IMR-90 (cell line): Measurements from ENCODE around the gene PCDHGA5.

Experiments used
- BHLHE40 ChIP-seq: fragments of 150-350 bp; IDR thresholded peaks from 2 replicates; pipeline ENCODE4 v1.6.1; 2016; ENCODE audit warnings: mild to moderate bottlenecking, low read depth, low read length
- CHD1 ChIP-seq: IDR thresholded peaks from 2 replicates; pipeline ENCODE4 v1.6.1; 2012; ENCODE audit warnings: low read depth, low read length, improper control_type of control experiment
- FOS ChIP-seq: fragments of 150-350 bp; IDR thresholded peaks from 2 replicates; pipeline ENCODE4 v1.6.1; 2016; ENCODE audit warnings: low read depth, low read length
- MAFK ChIP-seq: IDR thresholded peaks from 2 replicates; pipeline ENCODE4 v1.6.1; 2012; ENCODE audit warnings: low read depth, low read length, improper control_type of control experiment
- MAZ ChIP-seq: IDR thresholded peaks from 2 replicates; pipeline ENCODE4 v1.6.1; 2012; ENCODE audit warnings: low read depth, mild to moderate bottlenecking, low read length, improper control_type of control experiment, moderate library complexity, borderline replicate concordance
- MXI1 ChIP-seq: IDR thresholded peaks from 2 replicates; pipeline ENCODE4 v1.6.1; 2012; ENCODE audit warnings: low read depth, mild to moderate bottlenecking, low read length, moderate library complexity, borderline replicate concordance
- POLR2A ChIP-seq: IDR thresholded peaks from 2 replicates; pipeline ENCODE4 v1.6.1; 2012; ENCODE audit warnings: mild to moderate bottlenecking, low read depth, low read length
- RAD21 ChIP-seq: IDR thresholded peaks from 2 replicates; pipeline ENCODE4 v1.6.1; 2012; ENCODE audit warnings: low read length, improper control_type of control experiment
- RCOR1 ChIP-seq: IDR thresholded peaks from 2 replicates; pipeline ENCODE4 v1.6.1; 2012; ENCODE audit warnings: mild to moderate bottlenecking, low read length, improper control_type of control experiment; ENCODE audit not compliant: insufficient replicate concordance
- RFX5 ChIP-seq: IDR thresholded peaks from 2 replicates; pipeline ENCODE4 v1.8.0; 2012; ENCODE audit warnings: low read depth, mild to moderate bottlenecking, low read length, moderate library complexity
- TF ChIP-seq, protein P1 (sequence below): conservative IDR thresholded peaks from 2 replicates; pipeline ENCODE4 v1.5.1; 2012; ENCODE audit warnings: mild to moderate bottlenecking, low read depth, low read length, improper control_type of control experiment
- TF ChIP-seq, protein P2 (sequence below): fragments of 150-350 bp; IDR thresholded peaks from 2 replicates; pipeline ENCODE4 v1.6.1; 2017; ENCODE audit warnings: mild to moderate bottlenecking, antibody characterized with exemption, low read length, low read depth

DNA sequence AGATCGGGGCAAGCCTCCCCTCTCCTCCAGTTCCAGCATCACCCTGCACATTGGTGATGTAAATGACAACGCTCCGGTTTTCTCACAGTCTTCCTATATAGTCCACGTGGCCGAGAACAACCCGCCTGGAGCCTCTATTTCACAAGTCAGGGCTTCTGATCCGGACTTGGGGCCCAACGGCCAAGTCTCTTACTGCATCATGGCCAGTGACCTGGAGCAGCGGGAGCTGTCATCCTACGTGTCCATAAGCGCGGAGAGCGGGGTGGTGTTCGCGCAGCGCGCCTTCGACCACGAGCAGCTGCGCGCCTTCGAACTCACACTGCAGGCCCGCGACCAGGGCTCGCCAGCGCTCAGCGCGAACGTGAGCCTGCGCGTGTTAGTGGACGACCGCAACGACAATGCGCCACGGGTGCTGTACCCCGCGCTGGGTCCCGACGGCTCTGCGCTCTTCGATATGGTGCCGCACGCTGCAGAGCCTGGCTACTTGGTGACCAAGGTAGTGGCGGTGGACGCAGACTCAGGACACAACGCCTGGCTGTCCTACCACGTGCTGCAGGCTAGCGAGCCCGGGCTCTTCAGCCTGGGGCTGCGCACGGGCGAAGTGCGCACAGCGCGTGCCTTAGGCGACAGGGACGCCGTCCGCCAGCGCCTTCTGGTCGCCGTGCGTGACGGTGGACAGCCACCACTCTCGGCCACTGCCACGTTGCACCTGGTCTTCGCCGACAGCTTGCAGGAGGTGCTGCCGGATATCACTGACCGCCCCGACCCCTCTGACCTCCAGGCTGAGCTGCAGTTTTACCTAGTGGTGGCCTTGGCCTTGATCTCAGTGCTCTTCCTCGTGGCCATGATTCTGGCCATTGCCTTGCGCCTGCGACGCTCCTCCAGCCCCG is 25.4 kb downstream of the PCDHGA5 start:
- TF ChIP-seq BHLHE40 (no peak), RAD21 (no peak), POLR2A (no peak), RCOR1 (no peak), MXI1 (no peak), CHD1 (no peak), MAZ (no peak), RFX5 (no peak), FOS (no peak), MAFK (no peak)
- TF ChIP-seq, protein P1, sequence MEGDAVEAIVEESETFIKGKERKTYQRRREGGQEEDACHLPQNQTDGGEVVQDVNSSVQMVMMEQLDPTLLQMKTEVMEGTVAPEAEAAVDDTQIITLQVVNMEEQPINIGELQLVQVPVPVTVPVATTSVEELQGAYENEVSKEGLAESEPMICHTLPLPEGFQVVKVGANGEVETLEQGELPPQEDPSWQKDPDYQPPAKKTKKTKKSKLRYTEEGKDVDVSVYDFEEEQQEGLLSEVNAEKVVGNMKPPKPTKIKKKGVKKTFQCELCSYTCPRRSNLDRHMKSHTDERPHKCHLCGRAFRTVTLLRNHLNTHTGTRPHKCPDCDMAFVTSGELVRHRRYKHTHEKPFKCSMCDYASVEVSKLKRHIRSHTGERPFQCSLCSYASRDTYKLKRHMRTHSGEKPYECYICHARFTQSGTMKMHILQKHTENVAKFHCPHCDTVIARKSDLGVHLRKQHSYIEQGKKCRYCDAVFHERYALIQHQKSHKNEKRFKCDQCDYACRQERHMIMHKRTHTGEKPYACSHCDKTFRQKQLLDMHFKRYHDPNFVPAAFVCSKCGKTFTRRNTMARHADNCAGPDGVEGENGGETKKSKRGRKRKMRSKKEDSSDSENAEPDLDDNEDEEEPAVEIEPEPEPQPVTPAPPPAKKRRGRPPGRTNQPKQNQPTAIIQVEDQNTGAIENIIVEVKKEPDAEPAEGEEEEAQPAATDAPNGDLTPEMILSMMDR = no peak
- TF ChIP-seq, protein P2, sequence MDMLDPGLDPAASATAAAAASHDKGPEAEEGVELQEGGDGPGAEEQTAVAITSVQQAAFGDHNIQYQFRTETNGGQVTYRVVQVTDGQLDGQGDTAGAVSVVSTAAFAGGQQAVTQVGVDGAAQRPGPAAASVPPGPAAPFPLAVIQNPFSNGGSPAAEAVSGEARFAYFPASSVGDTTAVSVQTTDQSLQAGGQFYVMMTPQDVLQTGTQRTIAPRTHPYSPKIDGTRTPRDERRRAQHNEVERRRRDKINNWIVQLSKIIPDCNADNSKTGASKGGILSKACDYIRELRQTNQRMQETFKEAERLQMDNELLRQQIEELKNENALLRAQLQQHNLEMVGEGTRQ = no peak
